ENCODE data around the gene LPIN2.

The LPIN2 gene

DNA sequence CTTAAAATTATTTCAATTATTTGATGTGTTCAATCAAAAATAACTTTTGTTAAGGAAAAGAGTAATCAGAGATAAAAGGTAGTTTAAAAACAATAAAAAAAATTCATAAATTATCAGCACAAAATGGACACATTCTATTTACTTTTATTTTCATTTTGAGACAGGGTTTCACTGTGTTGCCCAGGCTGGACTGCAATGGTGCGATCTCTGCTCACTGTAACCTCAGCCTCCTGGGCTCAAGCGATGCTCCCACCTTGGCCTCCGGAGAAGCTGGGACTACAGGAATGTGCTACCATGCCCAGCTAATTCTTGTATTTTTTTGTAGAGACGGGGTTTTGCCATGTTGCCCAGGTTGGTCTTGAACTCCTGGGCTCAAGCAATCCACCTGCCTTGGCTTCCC is 47.1 kb downstream of the LPIN2 start:
- TF ChIP-seq EZH2phosphoT487 (conservative IDR thresholded peaks at IDR 0.05; ENCODE audit: low read length): no peak
- Histone ChIP-seq H2AFZ (ENCODE audit: low read depth, low read length, severe bottlenecking) (no peak overlapping the region), H3K4me3 (ENCODE audit: insufficient read depth, low read length, poor library complexity, severe bottlenecking) (no peak overlapping the region), H4K20me1 (ENCODE audit: low read depth, low read length) (peaks cover 5% of the 10 kb centered on the region; the same call in 1 of the 2 replicates), H3K9me2 (replicated peaks; ENCODE audit: insufficient read depth, low read length) (no peaks in the 10 kb centered on the region), H3K79me2 (ENCODE audit: insufficient read depth, low read length) (peaks cover 21% of the 10 kb centered on the region; the same call in 1 of the 2 replicates), H3K4me2 (ENCODE audit: low read depth, low read length, poor library complexity, severe bottlenecking) (no peak overlapping the region), H3K27ac (ENCODE audit: low read depth, low read length) (no peak overlapping the region), H3K9ac (ENCODE audit: low read length) (no peak overlapping the region), H3F3A (ENCODE audit: insufficient read depth) (no peaks in the 10 kb centered on the region), H3K9me3 (ENCODE audit: insufficient read depth, low read length) (no peaks in the 10 kb centered on the region), H3K36me3 (ENCODE audit: low read length) (no peaks in the 10 kb centered on the region), H3K27me3 (ENCODE audit: low read length) (no peaks in the 10 kb centered on the region)

DNA sequence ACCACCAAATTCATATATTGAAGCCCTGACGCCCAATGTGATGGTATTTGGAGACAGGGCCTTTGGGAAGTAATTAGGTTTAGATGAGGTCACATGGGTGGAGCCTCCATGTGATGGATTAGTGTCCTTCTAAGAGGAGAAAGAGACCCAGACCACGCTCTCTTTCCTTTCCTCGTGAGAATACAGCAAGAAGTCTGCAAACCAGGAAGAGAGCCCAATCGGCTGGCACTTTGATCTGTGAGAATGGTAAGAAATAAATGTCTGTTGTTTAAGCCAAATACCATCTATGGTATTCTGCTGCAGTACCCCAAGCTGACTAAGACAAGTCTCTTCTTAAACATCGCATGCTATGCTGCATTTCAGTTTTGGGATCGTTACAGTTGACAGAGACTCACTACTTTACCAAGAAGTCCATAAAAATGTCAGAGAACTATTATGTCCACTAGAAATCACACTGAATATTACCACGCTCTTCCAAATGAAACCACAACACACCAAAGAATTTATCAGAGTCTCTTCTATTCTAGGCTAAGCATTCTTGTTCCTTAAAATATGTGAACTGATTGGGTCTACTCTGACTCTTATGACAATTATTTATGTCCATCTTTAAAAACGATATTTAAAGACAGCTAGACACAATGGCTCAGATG is 48.5 kb downstream of the LPIN2 start:
- peaks cover 4% of the 10 kb centered on the region; the same call in 1 of the 2 replicates for H3F3A ChIP-seq (ENCODE audit: insufficient read depth)
- H3K27ac ChIP-seq (ENCODE audit: low read depth, low read length): no peak overlapping the region
- H3K4me2 ChIP-seq (ENCODE audit: low read depth, low read length, poor library complexity, severe bottlenecking): no peak overlapping the region
- no peak for TF ChIP-seq EZH2phosphoT487 (conservative IDR thresholded peaks at IDR 0.05; ENCODE audit: low read length)
- TF ChIP-seq, protein P1, sequence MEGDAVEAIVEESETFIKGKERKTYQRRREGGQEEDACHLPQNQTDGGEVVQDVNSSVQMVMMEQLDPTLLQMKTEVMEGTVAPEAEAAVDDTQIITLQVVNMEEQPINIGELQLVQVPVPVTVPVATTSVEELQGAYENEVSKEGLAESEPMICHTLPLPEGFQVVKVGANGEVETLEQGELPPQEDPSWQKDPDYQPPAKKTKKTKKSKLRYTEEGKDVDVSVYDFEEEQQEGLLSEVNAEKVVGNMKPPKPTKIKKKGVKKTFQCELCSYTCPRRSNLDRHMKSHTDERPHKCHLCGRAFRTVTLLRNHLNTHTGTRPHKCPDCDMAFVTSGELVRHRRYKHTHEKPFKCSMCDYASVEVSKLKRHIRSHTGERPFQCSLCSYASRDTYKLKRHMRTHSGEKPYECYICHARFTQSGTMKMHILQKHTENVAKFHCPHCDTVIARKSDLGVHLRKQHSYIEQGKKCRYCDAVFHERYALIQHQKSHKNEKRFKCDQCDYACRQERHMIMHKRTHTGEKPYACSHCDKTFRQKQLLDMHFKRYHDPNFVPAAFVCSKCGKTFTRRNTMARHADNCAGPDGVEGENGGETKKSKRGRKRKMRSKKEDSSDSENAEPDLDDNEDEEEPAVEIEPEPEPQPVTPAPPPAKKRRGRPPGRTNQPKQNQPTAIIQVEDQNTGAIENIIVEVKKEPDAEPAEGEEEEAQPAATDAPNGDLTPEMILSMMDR (IDR thresholded peaks at IDR 0.05; ENCODE audit: insufficient read depth, low read length, poor library complexity, severe bottlenecking): no peak
- H3K27me3 ChIP-seq (ENCODE audit: low read length): no peaks in the 10 kb centered on the region
- no peaks in the 10 kb centered on the region for H3K9me2 ChIP-seq (replicated peaks; ENCODE audit: insufficient read depth, low read length)
- H3K9me3 ChIP-seq (ENCODE audit: insufficient read depth, low read length): no peaks in the 10 kb centered on the region
- no peak overlapping the region for H2AFZ ChIP-seq (ENCODE audit: low read depth, low read length, severe bottlenecking)
- H3K36me3 ChIP-seq (ENCODE audit: low read length): peaks cover 2% of the 10 kb centered on the region; the same call in 1 of the 2 replicates
- no peak overlapping the region for H3K9ac ChIP-seq (ENCODE audit: low read length)
- peaks cover 21% of the 10 kb centered on the region; the same call in 1 of the 2 replicates for H3K79me2 ChIP-seq (ENCODE audit: insufficient read depth, low read length)
- H3K4me3 ChIP-seq (ENCODE audit: insufficient read depth, low read length, poor library complexity, severe bottlenecking): no peak overlapping the region
- peaks cover 5% of the 10 kb centered on the region; the same call in 1 of the 2 replicates for H4K20me1 ChIP-seq (ENCODE audit: low read depth, low read length)

Data from SU-DHL-6 (cell line).